K562 (cell line): ENCODE data around the gene AFG1L.

Experiments
- CREB1 ChIP-seq, 2 experiments: sonication (generic) in 1 of 2; formaldehyde crosslinking in 1 of 2; IDR thresholded peaks; 2 replicates each; pipeline versions ENCODE4 v1.6.1 to v1.8.0; 2012 to 2022; ENCODE audit warnings: inconsistent platforms in 1 of 2, mild to moderate bottlenecking in 1 of 2, missing genetic modification reagents in 1 of 2, moderate library complexity in 1 of 2
- DPF2 ChIP-seq: fragments of 450-650 bp; IDR thresholded peaks from 2 replicates; pipeline ENCODE4 v1.6.1; 2016
- MAFG ChIP-seq: fragments of 450-650 bp; conservative IDR thresholded peaks from 2 replicates; pipeline ENCODE4 v1.6.1; 2016; ENCODE audit warnings: missing genetic modification characterization, missing compliant biosample characterization
- PHB2 ChIP-seq: fragments of 450-650 bp; IDR thresholded peaks from 2 replicates; pipeline ENCODE4 v1.6.1; 2017; ENCODE audit warnings: low read depth
- POLR2A ChIP-seq: fragments of 450-650 bp; conservative IDR thresholded peaks from 2 replicates; pipeline ENCODE4 v1.6.1; 2016
- RCOR1 ChIP-seq, 2 experiments: IDR thresholded peaks; 2 replicates each; pipeline ENCODE4 v1.6.1; 2012; ENCODE audit warnings: low read depth in 2 of 2, low read length in 2 of 2, borderline replicate concordance in 1 of 2, improper control_type of control experiment in 1 of 2
- SETDB1 ChIP-seq: IDR thresholded peaks from one replicate; pipeline ENCODE4 v1.6.1; 2012; ENCODE audit warnings: low read length, control low read depth, inconsistent platforms
- SP1 ChIP-seq: sonication (generic); formaldehyde crosslinking; IDR thresholded peaks from 2 replicates; pipeline ENCODE4 v1.8.1; 2022; ENCODE audit warnings: mild to moderate bottlenecking, missing genetic modification reagents
- ZBTB9 ChIP-seq: fragments of 450-650 bp; formaldehyde crosslinking; IDR thresholded peaks from 2 replicates; pipeline ENCODE4 v1.4.0; 2020; ENCODE audit warnings: mild to moderate bottlenecking, moderate library complexity
- ZNF277 ChIP-seq: fragments of 250-450 bp; sonication (Bioruptor Pico); IDR thresholded peaks from 2 replicates; pipeline ENCODE4 v1.8.0; 2022; ENCODE audit warnings: inconsistent platforms, mild to moderate bottlenecking, moderate library complexity, borderline replicate concordance

- no peak for TF ChIP-seq PHB2
- no peak for TF ChIP-seq SETDB1
- TF ChIP-seq ZBTB9 (CRISPR knock-in tag): no peak
- TF ChIP-seq RCOR1 (IDR thresholded peaks at IDR 0.05; ENCODE audit: borderline replicate concordance in 1 of 2, low read depth in 2 of 2, low read length in 2 of 2): no peak
- TF ChIP-seq CREB1 (IDR thresholded peaks at IDR 0.05): no peak
- no peak for TF ChIP-seq CREB1 (CRISPR knock-in tag; IDR thresholded peaks at IDR 0.05)
- TF ChIP-seq DPF2: no peak
- TF ChIP-seq SP1 (CRISPR knock-in tag): no peak
- no peak for TF ChIP-seq POLR2A
- TF ChIP-seq ZNF277 (CRISPR knock-in tag): no peak
- TF ChIP-seq MAFG: no peak
Observed at GRCh38 chr6:108425428-108425827, 130.6 kb downstream of the AFG1L start.
